Keratinocyte (primary cell): ENCODE results near the gene CLEC3B. TPM values are rescaled to one million over a fixed set of nuclear protein-coding genes. Genes with fewer than 3 reads are reported as not detected.
A peak's percentile ranks its signal among the peaks of the same experiment; 100 is the strongest.

ENCODE experiments used
- DNase-seq: peaks from one replicate; pipeline ENCODE4 v3.0.0-alpha.2; 2011; ENCODE audit warnings: low read depth, missing footprints, low spot score
- FAIRE-seq: peaks from 2 replicates; lab custom pipeline; 2011; peaks lifted over from hg19 to GRCh38; lab: Jason Lieb, UNC
- H2AFZ ChIP-seq: 2 replicates; pipeline ENCODE4 v1.6.0; 2012; ENCODE audit warnings: low read length, control low read depth, inconsistent platforms; ENCODE audit not compliant: control insufficient read depth
- H3K27ac ChIP-seq: 2 replicates; pipeline ENCODE4 v1.5.1; 2011; ENCODE audit warnings: low read length; ENCODE audit not compliant: control insufficient read depth, insufficient read depth
- H3K27me3 ChIP-seq: 3 replicates; pipeline ENCODE4 v1.6.0; 2011; ENCODE audit warnings: low read length; ENCODE audit not compliant: control insufficient read depth, insufficient read depth; ENCODE audit errors: extremely low read depth
- H3K36me3 ChIP-seq, 2 experiments: 2 replicates in 1 of 2; 3 replicates in 1 of 2; pipeline ENCODE4 v1.5.1; 2011; ENCODE audit warnings: low read length in 2 of 2, mild to moderate bottlenecking in 1 of 2; ENCODE audit not compliant: control insufficient read depth in 2 of 2, insufficient read depth in 2 of 2; ENCODE audit errors: extremely low read depth in 1 of 2
- H3K4me1 ChIP-seq: 3 replicates; pipeline ENCODE4 v1.5.1; 2011; ENCODE audit warnings: low read length; ENCODE audit not compliant: control insufficient read depth, insufficient read depth; ENCODE audit errors: extremely low read depth
- H3K4me2 ChIP-seq: 3 replicates; pipeline ENCODE4 v1.6.0; 2011; ENCODE audit warnings: low read depth, low read length; ENCODE audit not compliant: control insufficient read depth, insufficient read depth; ENCODE audit errors: extremely low read depth
- H3K4me3 ChIP-seq, 3 experiments: fragments of 200-600 bp in 1 of 3; sonication (generic) in 1 of 3; 2 replicates in 2 of 3; 3 replicates in 1 of 3; pipeline ENCODE4 v1.5.1; 2011 to 2016; ENCODE audit warnings: low read length in 3 of 3, mild to moderate bottlenecking in 3 of 3, control low read depth in 2 of 3, inconsistent platforms in 1 of 3, low read depth in 1 of 3, mixed read lengths in 1 of 3, mixed run types in 1 of 3, moderate library complexity in 1 of 3; ENCODE audit not compliant: control insufficient read depth in 2 of 3, insufficient read depth in 2 of 3; ENCODE audit errors: extremely low read depth in 1 of 3
- H3K79me2 ChIP-seq: 2 replicates; pipeline ENCODE4 v1.6.0; 2012; ENCODE audit warnings: low read length; ENCODE audit not compliant: control insufficient read depth, insufficient read depth
- H3K9ac ChIP-seq: 3 replicates; pipeline ENCODE4 v1.6.0; 2011; ENCODE audit warnings: low read length; ENCODE audit not compliant: control insufficient read depth, insufficient read depth; ENCODE audit errors: extremely low read depth
- H3K9me1 ChIP-seq: 3 replicates; pipeline ENCODE4 v1.6.0; 2011; ENCODE audit warnings: low read length; ENCODE audit not compliant: control insufficient read depth, insufficient read depth; ENCODE audit errors: extremely low read depth
- H3K9me3 ChIP-seq: 2 replicates; pipeline ENCODE4 v1.5.1; 2012; ENCODE audit warnings: low read depth, low read length; ENCODE audit not compliant: control insufficient read depth
- H4K20me1 ChIP-seq: 3 replicates; pipeline ENCODE4 v1.6.0; 2011; ENCODE audit warnings: low read length; ENCODE audit not compliant: control insufficient read depth, insufficient read depth; ENCODE audit errors: extremely low read depth
- CTCF ChIP-seq, 3 experiments: IDR thresholded peaks in 1 of 3; conservative IDR thresholded peaks in 1 of 3; optimal IDR thresholded peaks in 1 of 3; 2 replicates in 2 of 3; 3 replicates in 1 of 3; pipeline versions ENCODE3 to v1.5.1; 2011; ENCODE audit warnings: low read length in 3 of 3, mild to moderate bottlenecking in 3 of 3, moderate library complexity in 2 of 3, control low read depth in 1 of 3, inconsistent platforms in 1 of 3; ENCODE audit not compliant: insufficient read depth in 2 of 3; ENCODE audit errors: extremely low read depth in 1 of 3
- EZH2 ChIP-seq: IDR thresholded peaks from one replicate; pipeline ENCODE4 v1.6.1; 2012; ENCODE audit warnings: inconsistent platforms, mild to moderate bottlenecking, low read length, moderate library complexity
- dilution Hi-C: fragments of 300-500 bp; cut with MboI; formaldehyde crosslinking; loops from one replicate; pipeline ENCODE4 v1.7.0; 2020; ENCODE audit warnings: low sequenced_read_pairs; ENCODE audit not compliant: extremely low pct_ligation_motif_present
- polyA plus RNA-seq, 5 experiments: library from polyadenylated mRNA; depleted of rRNA in 3 of 5; stranded (reverse) in 3 of 5; stranded (forward) in 1 of 5; unstranded in 1 of 5; fragments of >200 nt; gene quantifications; 1 replicate in 1 of 5; 2 replicates in 3 of 5; 3 replicates in 1 of 5; pipeline versions ENCODE4 v1.2.1 to v1.2.3, GENCODE V29; 2011 to 2012; ENCODE audit warnings: missing spikeins in 2 of 5, low read depth in 1 of 5, low replicate concordance in 1 of 5

Gene CLEC3B
- polyA plus RNA-seq, 1 donor (not counting 4 experiments of a cell fraction or from before 2014, with no cell fraction given) = not detected

DNA sequence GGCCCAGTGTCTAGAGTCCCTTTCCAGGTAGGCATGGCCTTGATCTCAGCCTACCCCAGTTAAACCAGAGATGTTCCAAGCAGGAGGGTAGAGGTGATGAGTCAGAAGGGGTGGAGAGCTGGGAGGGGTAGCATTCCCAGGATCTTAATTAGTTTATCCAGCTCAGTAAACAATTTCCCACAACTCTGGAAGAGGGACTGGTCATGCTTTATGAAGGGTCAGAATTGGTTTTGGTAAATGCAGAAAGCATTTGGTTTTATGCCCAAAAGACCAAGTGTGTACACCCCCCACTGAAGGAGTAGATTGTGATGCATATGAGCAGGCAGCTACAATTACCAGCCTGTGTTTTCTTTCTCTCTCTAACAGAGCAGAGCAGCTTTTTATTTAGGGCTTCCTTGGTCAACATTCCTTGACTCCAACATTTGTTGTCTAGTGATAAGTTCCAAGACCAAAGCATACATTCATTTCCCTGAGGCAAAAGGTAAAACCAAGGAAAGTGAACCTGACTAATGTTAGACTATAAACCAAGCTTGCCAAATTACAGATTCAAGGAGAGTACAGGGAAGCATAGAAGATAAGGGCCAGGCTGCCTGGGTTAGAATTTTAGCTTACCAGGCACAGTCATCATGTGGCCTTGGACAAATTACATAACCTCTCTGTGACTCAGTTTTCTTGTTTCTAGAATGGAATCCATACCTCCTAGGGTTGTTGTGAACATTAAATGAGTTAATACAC is 32.5 kb upstream of the CLEC3B start:
- peaks cover 39% of the 10 kb centered on the region for H3K4me1 ChIP-seq
- TF ChIP-seq CTCF (optimal IDR thresholded peaks at IDR 0.05 in 1 of 3, IDR thresholded peaks at IDR 0.05 in 1 of 3, conservative IDR thresholded peaks at IDR 0.05 in 1 of 3; ENCODE audit: extremely low read depth in 1 of 3, insufficient read depth in 2 of 3, low read length in 3 of 3) (no peak), EZH2 (no peak)
- H3K4me2 ChIP-seq = peak overlapping the region; percentile 82
- H4K20me1 ChIP-seq = no peaks in the 10 kb centered on the region
- DNase-seq = peak; percentile 79
- peaks cover 15 to 44% of the 10 kb centered on the region in 2 experiments for H3K36me3 ChIP-seq
- dilution Hi-C loops = no loop called here
- H3K9me1 ChIP-seq = peaks cover 5% of the 10 kb centered on the region
- H3K9me3 ChIP-seq = no peaks in the 10 kb centered on the region
- H3K79me2 ChIP-seq = peaks cover 24% of the 10 kb centered on the region
- H3K27ac ChIP-seq = peak overlapping the region; percentile 98
- peak overlapping the region; percentile 57 for H2AFZ ChIP-seq
- H3K27me3 ChIP-seq = no peaks in the 10 kb centered on the region
- no peak for FAIRE-seq
- peak overlapping the region in 2 of 3 experiments; percentile 9 to 27 for H3K4me3 ChIP-seq
- peak overlapping the region; percentile 70 for H3K9ac ChIP-seq

DNA sequence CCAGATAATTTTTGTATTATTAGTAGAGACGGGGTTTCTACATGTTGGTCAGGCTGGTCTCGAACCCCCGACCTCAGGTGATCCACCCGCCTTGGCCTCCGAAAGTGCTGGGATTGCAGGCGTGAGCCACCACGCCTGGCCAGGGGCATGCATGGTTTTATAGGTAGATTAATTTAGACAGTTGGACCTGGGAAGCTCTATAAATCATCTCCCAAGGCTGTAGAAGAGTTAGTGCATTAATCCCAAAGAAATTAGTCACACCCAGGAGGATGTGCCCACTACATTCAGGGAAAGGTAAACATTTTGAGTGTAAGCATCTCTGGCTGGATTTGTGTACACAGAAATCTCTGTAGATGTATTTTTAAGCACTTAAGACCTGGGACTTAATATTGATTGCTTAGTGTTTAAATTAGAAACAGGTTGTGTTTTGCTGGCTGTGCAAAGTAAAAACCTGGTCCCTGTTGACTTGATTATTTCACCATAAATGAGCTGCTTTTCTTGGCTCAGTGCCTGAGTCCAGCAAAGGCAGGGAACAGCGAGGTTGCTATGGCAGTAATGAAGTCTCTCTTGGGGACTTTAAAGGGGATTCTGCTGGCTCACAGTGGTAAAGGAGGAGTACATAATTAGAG is 30.8 kb upstream of the CLEC3B start:
- DNase-seq = no peak
- Histone ChIP-seq H3K4me2 (no peak overlapping the region), H3K79me2 (peaks cover 16% of the 10 kb centered on the region), H3K27ac (no peak overlapping the region), H4K20me1 (no peaks in the 10 kb centered on the region), H3K4me1 (peaks cover 39% of the 10 kb centered on the region), H3K27me3 (no peaks in the 10 kb centered on the region), H3K9ac (no peak overlapping the region), H3K4me3 (no peak overlapping the region), H3K9me1 (peaks cover 5% of the 10 kb centered on the region), H2AFZ (no peak overlapping the region), H3K9me3 (no peaks in the 10 kb centered on the region), H3K36me3 (peaks cover 19 to 46% of the 10 kb centered on the region in 2 experiments)
- no peak for FAIRE-seq
- TF ChIP-seq CTCF (optimal IDR thresholded peaks at IDR 0.05 in 1 of 3, IDR thresholded peaks at IDR 0.05 in 1 of 3, conservative IDR thresholded peaks at IDR 0.05 in 1 of 3; ENCODE audit: extremely low read depth in 1 of 3, insufficient read depth in 2 of 3, low read length in 3 of 3) (no peak), EZH2 (no peak)
- dilution Hi-C loops = no loop called here
